HG03439 (cell line): ENCODE measurements around the gene RADIL.

Experiments used
- ATAC-seq: cut with Tn5 transposase; IDR thresholded peaks from one replicate; pipeline ENCODE4 v1.9.1; 2021; ENCODE audit warnings: mild to moderate bottlenecking, moderate library complexity; ENCODE audit not compliant: unreplicated experiment

The RADIL gene

DNA sequence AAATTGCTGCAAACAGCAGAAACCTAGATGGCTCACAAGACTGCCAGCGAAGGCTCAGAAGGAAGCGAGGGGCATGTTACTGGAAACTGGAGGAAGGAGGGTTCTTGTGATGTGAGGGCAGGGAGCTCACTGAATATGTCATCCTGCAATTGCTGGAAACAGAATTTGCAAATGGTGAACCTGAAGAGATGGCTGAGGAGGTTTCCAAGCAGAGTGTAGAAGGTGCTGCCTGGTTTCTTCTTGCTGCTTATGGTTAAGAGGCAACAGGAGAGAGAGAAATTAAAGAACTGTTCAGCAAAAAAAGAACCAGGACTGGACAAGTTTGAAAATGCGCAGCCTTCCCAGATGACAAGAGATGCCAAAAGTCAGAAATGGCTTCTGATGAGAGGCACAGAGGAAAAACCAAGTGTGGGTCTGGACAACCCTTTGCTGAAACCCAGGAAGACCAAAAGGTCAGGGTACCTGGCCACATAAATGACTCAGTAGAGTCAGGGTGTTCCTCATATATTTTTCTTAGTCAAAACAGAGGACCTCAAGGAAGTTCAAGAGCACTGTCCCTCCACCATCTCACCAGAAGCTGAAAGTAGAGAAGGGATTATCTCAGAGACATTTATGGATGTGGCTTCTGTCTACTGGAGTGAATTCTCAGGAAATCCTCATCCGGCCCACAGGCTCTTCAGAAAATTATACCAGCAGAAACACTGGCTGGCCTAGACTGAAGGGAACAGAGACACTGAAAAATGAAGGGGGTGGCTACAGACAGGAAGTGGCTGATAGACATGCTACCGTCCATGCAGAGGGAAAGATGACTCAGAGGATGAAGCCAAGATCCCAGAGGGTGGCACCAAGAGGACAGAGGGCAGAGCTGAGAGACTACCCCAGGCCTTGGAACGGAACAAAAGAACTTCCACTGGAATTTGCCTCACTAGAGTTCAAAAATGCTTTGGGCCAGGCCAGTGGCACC is 31.8 kb downstream of the RADIL start:
- no peak for ATAC-seq

DNA sequence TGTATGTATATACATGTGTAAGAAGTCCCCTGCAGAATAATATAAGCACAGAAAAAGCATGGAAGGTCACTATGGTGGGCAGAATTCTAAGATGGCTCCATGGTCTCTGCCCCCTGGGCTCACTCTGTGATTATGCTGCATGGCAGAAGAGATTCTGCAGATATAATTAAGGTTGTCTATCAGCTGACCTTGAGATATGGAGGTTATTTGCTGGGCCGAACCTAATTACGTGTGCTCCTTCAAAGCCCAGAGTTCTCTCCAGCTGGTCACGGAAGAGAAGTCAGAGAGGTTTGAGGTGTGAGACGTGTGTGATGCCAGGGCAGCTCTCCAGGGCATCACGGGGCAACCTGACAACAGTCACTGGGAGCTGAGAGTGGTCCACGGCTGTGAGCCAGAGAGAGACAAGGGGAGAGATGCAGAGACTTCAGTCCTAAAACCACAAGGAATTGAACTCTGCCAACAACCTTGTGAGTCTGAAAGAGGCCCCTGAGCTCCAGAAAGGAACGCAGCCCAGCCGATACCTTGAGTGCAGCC is 33.2 kb downstream of the RADIL start:
- no peak for ATAC-seq

DNA sequence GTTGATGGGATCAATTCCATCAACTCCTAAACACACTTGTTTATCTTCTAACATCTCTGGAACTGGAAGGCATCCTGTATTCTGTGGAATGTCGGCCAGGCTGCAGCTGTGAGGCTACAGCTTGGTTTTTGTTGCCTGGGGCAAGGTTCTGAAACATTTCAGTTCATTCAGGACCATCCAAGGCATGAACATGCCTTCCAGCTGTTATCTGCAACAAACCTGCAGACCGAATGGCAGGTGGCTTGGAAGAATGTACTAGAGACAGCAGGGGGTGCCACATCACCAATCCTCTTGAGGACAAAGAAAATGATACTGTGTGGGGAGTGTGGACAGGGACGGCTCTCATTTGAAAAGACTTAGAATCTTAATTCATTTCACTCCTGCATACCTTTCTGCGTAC is 34.1 kb downstream of the RADIL start:
- no peak for ATAC-seq

DNA sequence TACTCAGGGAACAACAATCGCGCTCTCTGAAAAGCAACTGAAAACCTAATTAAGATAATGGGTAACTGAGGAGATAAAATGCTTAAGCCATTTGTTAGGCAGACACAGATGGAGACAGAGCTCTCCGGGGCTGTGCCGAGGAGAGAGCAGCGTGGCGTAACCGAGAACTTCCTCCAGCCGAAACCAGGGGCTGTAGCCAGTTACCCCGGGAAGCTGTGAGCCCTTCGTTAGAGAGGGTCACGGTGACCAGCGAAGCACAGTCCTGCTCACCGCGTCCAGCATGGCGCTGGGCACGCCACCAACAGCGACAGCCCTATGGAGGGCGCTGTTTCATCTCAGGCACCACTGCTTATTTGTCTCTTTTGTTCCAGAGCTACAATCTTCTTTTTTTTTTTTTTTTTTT is 37.8 kb downstream of the RADIL start:
- ATAC-seq, result no peak

DNA sequence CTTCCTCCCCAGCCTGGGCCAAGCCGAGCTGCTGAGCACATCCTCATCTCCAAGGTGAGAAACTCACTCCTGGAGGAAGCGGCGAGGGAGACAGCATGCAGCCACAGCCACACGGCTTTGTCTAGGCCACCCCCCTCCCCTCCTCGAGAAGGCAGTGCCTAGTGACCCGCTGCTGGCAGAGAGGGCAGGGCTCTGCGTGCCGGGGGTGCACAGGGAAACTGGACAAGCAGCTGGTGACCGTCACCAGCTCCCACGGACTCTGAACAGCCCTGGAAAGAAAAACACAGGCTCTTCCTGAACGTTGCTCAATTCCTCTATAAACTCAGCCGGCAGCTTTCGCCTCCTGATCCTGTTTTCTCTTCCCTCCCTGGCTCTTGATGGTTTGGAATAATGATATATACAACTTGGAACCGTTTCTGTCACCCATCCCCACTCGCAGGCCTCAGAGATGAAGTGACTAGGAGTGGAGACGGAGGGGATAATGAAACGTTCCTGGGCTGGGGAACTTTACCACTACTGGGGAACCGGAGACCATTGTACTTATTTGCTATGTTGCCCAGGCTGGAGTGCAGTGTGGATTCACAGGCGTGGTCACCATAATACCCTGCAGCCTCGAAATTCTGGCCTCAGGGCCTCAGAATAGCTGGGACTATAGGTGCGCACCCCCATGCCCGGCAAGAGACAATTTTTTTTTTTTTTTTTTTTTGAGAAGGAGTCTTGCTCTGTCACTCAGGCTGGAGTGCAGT is 41.0 kb downstream of the RADIL start:
- ATAC-seq, result no peak

DNA sequence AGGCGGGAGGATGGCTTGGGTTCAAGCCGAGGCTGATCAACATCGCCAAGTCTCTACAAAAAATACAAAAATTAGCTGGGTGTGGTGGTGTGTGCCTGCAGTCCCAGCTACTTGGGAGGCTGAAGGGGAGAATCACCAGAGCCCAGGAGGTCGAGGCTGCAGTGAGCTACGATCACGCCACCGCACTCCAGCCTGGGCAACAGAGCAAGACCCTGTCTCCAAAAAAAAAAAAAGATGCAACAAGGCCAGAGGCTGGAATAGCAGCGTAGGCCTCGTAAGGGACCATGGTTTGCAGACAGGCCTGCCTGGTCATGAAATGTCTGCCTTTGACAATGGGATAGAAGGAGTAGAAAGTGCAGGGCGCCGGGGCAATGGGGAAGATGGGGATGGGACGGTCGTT is 41.7 kb downstream of the RADIL start:
- ATAC-seq, result no peak

DNA sequence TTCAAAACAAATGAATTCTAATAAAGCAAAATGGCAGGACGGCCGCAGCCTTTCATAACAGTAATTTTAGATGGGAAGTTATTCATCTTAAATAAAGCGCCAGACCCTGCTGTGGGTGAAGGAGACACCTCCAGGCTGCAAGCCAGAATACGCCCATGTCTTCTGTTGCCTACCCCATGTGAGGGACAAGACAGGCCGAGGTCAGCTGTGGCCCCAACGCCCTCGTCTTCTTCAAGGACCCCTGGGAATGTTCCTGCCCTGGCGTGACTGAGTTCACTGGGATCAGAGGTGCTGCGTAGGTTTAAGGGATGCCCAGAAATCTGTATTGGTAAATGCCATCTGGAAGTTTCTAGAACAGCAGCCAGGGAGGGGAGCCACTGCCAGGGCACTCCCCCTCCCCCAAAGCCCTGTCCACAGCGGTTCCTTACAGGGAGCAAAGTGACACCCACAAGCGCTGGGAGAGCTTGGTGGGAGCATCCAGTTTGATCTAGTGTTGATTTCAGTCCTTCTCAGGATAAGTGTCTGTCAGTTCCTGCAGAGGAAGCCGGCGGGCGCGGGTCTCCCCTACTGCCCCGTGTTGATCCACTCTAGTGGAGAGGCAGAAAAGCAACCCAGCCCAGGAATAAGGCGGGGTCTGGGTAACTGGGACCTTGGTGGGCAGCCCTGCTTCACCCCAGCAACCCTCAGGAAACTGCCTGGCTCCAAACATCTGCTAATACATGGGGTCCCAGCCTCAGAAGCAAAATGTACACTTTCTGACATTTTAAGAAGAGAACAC is 42.3 kb downstream of the RADIL start:
- no peak for ATAC-seq

DNA sequence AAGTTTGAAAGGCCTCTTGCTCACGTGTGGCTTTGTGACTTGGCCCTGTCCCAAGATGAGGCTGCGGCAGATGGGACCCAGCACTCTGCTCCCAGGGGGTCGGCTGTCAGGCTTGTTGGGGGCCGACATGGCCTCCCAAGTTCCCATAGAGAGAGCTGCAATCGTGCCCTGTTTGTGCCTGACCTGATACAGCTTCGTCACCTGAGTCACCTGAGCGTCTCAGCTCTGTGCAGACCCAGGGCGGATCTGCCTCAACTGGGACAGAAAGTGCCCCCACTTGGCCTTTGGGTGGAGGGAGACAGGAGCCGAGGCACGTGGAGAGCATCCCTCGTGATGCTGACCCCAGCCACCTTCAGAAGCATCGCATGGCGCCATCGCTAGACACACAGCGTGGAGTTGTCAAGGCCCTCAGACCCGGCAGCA is 43.4 kb downstream of the RADIL start:
- ATAC-seq, result no peak

DNA sequence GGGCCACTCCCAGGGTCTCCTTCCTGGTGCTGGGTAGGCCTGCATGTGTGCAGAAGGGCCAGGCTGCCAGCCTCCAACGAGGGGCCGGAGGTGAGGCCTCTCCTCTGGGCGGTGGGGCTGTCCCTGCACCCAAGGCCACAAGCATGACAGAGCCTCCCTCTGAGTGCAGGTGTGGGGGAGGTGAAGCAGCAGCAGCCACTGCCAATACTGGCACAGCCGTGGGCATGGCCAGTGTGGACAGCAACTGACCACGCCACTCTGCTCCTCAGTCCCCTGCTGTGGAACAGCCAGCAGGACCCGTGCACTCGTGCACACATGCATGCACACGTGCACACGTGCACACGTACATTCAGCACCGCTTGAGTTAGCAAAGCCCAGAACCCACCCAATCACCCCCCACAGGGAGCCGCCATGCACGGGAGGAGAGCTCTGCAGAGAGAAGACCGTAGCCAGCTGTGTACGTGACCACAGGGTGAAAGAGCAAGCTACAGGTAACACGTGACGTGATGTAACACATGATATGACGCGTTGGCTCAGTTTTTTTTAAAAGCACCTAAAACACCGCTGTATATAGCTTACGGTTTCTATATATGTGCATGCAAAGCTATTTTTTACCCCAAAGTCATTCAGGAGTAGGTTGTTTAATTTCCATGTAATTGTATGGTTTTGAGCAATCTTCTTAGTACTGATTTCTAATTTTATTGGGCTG is 44.7 kb downstream of the RADIL start:
- no peak for ATAC-seq

DNA sequence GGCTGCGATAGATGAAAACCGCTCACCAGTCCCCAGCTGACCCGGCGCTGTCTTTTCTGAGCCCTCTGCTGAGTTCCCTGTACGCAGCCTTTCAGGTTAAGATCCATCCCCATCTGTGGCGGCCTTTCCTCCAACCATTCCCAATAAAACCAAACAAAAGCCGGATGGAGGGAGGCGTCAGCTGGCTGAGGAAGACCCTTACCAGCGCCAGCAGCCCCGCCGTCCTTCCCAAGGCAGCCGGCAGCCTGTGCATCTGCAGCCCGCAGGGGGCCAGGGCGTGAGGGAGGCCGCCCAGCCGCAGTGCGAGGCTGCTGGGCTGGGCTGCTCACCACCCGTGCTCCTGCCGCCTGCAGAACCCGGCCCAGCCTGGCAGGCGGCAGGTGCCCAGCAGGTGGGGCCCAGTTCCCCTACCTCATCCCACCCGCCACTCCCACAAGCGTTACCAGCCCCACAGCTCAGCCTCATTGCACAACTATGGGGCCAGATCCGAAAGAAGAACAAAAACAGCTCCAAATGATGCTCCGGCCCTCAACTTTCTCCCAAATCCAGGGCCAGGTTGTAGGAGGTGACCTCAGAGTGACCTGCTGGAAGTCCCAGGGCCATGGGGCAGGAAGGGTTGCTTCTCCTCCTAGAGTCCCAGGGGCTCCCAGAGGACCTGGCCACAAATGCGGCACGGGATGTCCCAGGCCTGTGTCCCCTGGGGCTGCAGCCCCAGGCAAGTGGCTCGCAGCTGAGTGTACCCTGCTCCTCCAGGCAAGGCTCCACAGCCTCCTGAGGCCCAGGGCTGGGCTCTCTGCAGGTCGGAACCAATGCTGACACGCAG is 45.5 kb downstream of the RADIL start:
- ATAC-seq, result no peak

DNA sequence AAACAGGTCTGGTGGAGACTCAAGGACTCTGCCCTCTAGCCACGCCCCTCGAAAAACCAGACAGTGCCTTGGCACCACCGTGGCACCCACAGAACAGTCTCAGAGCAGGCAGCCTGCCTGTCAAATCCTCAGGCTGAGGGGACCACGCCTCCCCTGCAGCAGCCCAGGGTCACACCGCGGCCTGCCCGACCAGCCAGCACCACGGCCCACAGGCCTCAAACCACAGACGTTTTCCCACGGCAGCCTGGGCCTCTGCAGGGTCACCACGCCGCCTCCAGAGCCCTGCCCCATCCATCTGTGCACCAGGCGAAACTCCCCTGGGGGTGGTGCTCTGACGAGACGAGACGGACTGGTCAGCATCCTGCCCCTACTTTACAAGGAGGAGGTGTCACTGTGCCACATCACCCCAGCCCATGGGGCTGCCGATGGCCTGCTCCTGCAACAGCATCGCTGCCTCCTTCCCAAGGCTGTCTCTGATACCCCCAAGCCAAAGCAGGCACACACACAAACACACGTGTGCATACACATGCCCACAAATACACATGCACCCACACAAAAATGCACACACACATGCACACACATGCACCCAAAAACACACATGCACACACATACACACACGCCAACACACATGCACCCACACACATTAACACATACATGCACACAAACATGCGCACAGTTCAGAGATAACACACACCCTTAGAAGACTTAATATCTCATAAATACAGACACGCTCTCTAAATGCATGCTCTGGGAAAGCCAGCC is 46.3 kb downstream of the RADIL start:
- no peak for ATAC-seq

DNA sequence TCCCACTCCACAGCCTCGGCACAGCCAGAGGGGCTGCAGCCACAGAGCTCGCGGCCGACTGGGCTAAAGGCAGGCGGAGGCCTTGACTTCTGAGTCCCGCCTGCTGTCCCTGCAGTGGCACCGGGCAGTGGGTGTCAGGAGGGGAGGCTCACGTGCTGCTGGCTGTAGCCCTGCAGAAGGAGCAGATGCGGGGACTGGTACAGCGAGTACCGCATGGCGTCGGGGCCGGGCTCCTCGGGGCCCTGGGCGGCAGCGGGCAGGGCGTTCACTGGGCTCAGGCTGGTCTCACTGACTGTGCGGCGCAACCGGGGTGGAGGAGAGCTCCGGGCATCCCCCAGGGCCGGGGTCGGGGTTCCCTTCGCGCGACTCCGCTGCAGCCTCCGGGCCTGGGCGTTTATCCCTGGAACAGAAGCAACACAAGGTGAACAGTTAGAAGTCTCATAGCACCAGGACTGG is 47.3 kb downstream of the RADIL start:
- ATAC-seq, result no peak

DNA sequence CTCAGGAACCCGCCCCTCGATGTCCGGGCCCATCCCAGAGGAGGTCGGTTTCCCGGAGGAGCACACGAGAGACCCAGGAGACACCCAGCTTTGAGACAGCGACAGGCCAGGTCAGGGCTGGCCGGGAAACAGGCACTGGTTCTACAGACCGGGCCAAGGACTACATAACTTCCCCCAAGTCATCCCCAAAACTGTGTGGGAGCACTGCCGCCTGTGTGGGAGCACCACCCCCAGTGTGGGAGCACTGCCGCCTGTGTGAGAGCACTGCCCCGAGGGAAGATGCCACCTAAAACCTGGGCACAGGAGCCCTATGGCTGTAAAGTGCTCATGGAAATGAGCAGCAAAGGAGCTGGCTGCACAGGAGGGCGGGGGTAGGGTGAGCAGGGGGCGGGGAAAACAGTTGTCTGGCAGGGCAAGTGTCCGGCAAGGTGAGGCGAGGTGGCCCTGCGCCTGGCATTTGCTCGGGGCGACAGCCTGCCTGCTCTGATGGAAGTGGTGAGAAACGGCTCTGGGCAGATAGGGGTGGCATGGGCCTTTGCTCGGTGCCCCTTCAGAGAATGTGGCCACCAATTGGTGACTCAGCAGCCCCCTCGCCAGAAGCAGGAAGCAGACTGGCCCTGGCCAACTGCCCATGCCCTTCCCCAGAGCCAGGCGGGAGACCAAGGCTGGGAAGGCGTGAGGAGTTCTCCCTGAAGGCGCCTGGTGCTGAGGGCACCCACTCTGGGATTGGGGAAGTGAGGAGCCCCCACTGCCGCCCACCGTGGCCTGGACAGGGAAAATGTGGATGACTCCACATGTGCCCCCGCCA is 47.9 kb downstream of the RADIL start:
- ATAC-seq, result no peak

DNA sequence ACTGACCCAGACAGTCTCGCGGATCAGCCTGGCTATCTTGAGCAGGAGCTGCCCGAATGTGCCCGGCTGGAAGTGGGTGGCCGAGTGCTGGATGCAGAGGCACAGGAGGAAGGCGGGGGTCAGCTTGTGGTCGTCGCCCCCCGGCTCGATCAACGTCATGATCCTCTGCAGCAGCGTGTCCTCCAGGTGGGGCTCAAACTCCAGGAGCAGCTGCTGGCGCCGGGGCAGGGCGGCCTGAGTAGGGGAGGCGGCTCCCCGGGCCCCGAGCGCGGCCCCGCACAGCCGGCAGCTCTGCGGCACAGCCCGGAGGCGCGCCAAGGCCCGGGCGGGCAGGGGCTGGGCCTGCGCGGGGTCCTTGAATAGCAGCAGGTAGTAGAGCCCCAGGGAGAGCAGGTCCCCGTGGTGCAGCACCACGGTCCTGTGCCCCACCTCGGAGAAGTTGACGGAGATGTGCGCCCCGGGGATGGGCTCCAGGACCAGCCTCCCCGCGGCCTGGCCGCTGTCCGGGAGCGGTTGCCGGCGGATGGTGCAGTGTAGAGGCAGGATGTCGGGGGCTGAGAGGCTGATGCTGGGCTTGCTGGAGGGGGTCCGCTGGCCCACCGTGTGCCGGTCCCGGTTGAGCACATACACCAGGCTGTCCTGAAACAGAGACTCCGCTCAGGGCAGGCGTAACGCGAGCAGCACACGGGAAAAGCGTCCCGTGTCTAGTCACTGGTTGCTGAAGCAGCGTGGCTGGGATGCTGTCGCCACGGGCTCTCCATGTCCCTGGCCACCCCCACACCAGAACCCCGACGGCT is 48.7 kb downstream of the RADIL start:
- ATAC-seq, result no peak

DNA sequence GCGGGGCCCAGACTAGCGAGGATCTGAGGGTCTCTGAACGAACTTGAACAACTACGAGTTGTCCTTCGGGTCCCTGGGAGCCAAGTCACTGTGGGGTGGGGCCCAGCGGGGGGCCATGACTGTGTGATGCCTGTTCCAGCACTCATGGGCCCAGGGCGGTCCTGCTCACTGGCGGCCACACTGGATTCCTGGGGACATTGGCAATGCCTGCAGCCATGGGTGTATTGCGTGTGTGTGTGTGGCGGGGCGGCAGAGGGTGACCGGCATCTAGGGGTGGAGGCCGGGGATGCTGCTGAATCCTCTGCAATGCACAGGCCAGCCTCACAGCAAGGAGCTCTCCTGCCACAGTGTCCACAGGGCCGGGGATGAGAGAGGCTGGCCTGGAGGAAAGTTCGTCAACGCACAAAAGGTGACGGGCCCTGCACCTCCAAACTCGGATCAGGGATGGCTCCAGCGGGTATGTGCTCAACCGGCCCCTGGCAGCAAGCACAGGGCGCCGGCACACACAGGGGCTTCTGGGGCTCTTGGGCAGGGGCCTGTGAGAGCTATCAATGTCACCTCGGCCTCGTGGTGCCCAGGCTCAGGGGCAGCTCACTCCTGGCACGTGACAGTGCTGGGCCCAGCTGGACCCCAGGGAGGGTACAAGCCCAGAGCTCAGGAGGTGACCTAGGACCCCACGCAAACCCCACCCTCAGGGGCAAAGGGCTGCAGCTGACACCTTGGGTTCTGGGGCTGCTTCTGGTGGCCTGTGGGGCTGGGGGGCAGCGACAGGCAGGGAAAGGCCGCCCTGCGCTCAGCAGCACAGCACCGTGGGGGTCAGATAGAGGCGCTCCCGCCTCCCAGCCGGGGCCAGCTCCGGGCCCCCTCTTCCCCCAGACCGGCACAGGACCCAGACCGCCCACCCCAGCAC is 49.6 kb downstream of the RADIL start:
- ATAC-seq, result no peak

DNA sequence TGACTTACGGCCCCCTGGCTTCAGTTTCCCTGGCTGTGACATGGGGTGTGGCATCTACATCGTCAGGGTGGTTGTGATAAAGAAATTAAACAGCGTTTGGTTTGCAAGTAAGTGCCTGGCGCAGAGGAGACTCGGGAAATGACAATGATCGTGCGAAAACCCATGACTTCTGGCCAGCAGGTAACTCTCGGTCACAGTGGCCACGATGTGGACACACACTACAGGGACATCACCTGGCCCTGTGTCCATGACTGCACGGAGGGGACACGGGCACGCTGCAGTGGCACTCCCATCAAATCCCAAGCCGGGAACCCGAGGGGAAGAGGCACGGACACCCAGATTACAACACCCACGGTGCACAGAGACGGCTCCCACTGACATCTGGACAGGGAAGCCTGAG is 50.3 kb downstream of the RADIL start:
- no peak for ATAC-seq
